RCC 7860 (cell line): Measurements from ENCODE around the gene CDA.

Experiments
- DNase-seq: peaks from one replicate; pipeline ENCODE4 v3.0.0-alpha.2; 2015; ENCODE audit warnings: low spot score
- FAIRE-seq: peaks from 2 replicates; lab custom pipeline; 2012; peaks lifted over from hg19 to GRCh38; lab: Jason Lieb, UNC

The CDA gene

DNA sequence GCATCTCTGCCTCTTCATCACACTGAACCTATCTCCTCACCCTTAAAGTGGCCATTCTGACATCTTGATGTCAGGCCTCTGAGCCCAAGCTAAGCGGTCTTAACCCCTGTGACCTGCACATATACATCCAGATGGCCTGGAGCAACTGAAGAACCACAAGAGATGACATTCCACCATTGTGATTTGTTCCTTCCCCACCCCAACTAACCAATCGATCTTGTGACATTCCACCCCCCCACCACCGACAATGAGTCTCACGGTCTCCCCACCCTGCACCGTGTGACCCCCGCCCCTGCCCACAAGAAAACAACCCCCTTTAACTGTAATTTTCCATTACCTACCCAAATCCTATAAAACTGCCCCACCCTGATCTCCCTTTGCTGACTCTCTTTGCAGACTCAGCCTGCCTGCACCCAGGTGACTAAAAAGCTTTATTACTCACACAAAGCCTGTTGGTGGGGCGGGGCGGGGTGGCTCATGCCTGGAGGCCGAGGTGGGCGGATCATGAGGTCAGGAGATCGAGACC is 23.4 kb downstream of the CDA start:
- FAIRE-seq (peak; percentile 69), DNase-seq (peak; percentile 78)

DNA sequence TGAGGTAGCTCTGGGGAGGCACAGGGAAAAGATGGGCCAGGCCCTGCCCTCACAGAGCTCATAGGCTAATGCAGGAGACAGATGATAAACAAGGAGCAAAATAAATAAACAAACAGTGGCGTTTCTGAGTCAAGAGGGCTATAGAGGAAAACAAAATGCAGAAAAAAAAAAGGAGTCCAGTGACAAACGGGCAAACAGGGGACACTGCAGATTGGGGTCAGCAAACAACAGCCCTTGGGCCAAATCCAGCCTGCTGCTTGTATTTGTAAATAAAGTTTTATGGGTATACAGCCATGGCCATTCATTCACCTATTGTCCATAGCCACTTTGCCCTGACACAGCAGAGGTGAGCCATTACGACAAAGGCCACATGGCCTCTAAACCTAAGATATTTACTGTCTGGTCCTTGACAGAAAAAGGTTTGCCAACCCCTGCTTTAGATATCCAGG is 25.3 kb downstream of the CDA start:
- DNase-seq (no peak), FAIRE-seq (no peak)

DNA sequence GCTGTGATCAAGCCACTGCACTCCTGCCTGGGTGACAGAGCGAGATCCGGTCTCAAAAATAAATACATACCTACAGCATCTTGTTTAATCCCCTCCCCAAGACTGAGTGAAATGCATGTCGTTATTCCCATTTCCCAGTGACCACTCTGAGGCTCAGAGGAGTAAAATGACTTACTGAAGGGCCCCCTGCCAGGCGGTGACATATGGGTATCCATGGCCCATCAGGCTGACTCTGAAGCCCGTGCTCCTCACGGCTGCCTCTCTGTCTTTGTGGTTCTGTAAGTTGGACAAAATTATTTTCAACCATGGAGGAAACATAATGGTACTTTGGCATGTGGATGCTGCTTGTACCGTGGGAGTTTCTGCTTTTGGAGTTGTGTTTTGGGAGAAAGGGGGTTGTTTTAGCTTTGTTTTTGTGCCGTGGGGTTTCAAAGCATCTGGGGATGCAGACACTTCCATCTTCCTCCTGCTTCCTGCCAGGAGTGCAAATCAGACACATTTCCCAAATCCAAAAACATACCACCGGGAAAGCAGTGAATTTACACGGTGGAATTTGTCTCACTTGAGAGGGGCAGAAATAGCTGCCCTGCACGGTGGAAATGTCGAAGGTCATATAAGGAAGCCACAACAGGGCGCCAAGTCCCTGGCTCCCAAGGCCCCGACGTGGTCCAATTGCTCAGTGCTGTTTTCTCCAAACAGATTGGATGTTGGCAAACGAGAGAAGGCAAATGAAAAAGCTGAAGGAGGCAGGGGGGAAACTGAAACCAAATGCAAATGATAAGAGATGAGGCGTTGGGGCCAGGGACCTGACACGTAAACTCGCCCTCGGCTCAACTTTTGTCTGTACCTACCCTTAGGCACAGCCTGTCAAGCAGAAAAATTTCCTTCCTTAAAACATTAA is 27.3 kb downstream of the CDA start:
- FAIRE-seq = no peak
- DNase-seq = no peak

DNA sequence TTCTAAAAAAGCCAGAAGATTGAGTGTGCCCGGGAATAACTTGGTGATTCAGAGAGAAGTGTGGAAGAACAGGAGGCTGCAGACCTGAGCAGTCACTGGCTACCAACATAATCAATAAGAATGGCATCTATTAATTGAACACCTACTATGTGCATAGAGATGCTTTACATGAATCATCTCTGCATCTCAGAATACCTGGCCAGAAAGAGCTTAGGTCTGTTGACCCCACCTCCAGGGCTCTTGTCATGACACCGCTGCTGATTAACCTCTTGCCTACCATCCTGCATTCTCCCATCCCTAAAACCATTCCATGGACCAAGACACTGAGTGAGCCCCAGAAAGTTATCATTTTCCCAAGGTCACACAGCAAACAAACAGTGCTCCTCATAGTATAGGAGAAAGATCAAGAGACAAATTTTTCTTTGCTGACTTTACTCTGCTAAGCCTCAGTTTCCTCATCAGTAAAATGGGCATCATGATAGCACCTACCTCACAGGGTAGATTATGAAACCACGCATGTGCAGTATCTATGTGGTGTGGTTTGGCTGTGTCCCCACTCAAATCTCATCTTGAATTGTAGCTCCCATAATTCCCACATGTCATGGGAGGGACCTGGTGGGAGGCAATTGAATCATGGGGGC is 28.1 kb downstream of the CDA start:
- FAIRE-seq (no peak), DNase-seq (no peak)

DNA sequence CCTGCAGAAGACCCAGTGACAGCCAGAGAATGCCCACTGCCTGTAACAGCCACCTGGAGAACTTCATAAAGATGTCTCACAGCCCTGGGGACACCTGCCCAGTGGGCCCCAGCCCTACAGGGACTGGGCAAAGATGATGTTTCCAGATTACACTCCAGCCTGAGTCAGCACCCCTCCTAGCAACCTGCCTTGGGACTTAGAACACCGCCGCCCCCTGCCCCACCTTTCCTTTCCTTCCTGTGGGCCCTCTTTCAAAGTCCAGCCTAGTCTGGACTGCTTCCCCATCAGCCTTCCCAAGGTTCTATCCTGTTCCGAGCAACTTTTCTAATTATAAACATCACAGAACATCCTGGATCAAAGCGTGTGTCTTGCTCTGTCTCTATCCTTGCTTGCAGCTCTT is 29.7 kb downstream of the CDA start:
- FAIRE-seq (no peak), DNase-seq (no peak)

DNA sequence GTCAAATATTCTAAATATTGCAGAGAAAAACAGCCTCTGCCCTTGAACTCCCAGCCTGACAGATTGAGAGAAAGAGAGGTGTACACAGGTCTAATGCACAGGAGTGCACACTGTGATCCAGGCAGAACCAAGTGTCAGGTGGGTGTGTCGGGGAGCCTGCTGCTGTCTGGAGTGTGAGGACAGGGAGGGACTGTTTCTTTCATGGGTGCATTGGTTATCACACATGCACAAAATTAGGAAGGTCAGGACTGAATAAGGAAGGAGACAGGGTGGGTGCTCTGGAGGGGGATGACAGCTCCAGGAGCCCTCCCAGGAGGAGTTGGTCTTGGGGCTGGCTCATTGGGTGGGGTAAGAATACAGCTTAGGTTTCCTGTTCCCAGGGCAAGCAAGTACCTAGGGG is 31.1 kb downstream of the CDA start:
- FAIRE-seq (no peak), DNase-seq (no peak)

DNA sequence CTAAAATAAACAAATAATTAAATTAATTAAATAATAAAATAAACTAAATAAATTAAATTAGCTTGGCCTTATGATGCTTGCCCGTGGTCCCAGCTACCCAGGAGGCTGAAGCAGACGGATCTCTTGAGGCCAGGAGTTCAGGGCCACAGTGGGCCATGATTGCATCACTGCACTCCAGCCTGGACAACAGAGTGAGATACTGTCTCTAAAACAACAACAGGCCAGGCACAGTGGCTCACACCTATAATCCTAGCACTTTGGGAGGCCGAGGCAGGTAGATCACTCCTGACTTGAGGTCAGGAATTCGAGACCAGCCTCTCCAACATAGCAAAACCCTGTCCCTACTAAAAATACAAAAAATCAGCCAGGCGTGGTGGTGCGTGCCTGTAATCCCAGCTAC is 32.1 kb downstream of the CDA start:
- no peak for FAIRE-seq
- DNase-seq = no peak

DNA sequence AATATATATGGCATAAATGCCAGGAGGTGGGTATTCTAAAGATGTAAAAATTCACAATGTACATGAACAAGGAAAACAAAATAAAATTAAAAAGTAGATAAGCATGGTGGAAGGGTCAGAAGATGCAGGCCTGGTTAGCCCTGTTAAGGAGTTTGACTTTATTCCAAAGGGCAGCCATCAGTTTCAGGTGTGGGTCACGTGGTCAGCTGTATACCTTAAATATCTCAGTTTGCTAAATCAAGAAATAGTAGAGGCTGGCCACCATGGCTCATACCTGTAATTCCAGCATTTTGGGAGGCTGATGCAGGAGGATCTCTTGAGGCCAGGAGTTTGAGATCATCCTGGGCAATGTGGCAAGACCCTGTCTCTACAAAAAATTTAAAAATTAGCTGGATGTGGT is 35.8 kb downstream of the CDA start:
- FAIRE-seq = no peak
- no peak for DNase-seq

DNA sequence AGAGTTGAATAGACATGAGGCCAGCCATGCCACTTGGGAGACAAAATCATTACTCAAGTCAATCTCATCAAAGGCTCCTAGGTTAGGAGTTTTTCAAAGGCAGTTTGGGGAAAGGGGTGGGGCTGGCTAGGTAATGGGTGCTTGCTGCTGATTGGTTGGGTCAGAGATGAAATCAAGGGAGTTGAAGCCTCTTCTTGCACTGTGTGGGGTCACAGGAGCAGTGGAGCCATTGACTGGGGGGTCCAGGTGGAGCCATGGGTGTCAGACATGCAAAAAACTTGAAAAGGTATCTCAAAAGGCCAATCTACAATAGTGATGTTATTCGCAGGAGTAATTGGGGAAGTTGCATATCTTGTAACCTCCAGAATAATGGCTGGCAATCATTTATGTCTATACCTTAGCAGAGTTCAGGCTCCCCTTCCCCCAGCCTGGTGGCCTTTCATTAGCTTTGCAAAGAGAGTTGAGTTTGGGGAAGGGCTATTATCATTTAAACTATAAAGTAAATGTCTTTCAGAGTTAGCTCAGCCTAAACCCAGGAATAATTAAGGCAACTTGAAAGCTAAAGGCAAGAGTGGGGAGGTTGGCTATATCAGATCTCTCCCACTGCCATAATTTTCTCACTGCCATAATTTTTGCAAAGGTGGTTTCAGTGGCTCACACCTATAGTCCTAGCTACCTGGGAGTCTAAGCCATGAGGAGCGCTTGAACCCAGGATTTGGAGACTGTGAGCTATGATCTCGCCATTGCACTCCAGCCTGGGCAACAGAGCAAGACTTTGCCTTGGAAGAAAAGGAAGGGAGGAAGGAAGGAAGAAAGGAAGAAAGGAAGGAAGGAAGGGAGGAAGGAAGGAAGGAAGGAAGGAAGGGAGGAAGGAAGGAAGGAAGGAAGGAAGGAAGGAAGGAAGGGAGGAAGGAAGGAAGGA is 36.5 kb downstream of the CDA start:
- DNase-seq = no peak
- no peak for FAIRE-seq

DNA sequence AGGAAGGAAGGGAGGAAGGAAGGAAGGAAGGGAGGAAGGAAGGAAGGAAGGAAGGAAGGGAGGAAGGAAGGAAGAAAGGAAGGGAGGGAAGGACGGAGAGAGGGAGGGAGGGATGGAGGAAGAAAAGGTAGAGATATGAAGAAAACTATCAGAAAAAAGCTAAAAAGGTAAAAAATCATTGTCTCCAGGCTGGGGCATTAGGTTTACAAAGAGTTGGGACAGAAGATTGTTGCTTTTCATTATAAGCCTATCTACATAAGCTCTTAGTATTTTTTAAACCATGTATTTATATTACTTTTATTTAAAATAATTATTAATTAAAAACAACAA is 37.2 kb downstream of the CDA start:
- DNase-seq = no peak
- FAIRE-seq = no peak

DNA sequence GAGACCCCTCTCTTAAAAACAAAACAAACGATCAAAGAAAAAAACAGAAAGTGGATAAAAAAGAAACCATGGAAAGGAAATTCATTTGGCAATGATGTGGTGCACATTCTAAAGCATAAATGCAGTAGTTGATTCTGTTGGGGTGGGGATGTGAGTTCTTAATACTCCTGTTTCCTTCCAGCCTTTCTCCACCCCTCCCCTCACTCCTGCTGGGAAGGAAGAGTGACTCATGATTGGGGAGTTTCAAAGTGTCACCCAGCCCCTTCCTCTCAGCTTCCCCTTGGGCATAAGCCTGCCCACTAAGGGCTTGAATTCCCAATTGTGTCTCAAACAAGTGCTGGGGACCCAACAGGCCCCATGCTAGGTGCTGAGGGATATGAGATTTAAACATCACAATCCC is 37.6 kb downstream of the CDA start:
- FAIRE-seq = no peak
- no peak for DNase-seq

DNA sequence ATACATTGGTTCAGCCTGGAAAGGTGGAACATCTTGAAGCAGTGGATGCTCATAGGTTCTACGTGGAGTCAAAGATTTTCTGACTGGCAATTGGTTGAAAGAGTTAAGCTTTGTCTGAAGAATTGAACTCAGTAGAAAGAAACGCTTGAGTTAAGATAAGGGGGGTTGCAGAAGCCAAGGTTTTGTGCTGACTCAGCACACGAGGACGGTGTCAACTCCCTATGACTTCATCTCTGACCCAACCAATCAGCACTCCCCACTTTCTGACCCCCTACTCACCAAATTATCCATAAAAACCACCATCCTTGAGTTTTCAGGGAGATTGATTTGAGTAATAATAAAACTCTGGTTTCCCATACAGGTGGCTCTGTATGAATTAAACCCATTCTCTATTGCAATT is 41.8 kb downstream of the CDA start:
- no peak for FAIRE-seq
- DNase-seq = no peak

DNA sequence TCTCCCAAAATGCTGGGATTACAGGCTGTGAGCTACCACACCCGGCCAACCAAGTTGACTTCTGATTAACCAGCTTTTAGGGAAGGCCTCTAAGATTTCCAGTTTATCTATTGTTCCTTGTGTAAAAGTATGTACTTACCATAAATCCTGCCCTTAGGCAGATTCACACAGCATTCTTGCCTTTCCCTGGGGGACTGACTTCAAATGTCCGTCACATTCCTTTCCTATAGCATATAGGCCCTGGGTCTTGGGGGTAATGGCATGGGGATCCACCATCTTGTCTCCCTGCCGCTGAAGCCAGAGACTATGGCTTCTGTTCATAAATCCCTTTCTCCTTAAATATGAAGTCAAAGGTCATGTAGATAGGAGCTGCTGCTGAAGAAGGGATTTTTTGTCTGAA is 43.5 kb downstream of the CDA start:
- DNase-seq = no peak
- FAIRE-seq = no peak

DNA sequence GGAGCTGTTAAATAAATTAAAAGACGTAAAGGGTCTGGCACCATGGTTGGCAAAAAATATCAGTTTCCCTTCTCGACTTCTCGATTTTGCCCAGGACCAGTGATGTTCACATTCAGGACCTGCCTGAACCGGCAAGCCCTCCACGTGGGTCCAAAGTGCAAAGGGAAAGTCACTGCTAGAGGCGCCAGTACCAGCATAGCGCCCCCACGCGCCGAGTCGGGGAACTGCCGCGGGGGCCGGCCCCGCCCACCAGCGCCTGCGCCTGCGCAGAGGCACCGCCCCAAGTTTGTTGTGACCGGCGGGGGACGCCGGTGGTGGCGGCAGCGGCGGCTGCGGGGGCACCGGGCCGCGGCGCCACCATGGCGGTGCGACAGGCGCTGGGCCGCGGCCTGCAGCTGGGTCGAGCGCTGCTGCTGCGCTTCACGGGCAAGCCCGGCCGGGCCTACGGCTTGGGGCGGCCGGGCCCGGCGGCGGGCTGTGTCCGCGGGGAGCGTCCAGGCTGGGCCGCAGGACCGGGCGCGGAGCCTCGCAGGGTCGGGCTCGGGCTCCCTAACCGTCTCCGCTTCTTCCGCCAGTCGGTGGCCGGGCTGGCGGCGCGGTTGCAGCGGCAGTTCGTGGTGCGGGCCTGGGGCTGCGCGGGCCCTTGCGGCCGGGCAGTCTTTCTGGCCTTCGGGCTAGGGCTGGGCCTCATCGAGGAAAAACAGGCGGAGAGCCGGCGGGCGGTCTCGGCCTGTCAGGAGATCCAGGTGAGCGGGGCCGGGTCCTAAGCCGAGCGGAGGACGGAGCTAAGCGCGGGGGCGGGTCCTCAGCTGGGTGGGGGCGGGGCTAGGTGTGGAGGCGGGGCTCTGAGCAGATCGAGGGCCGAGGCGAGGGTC is 44.5 kb downstream of the CDA start, which contains the start of gene PINK1:
PINK1 (plus strand) TSS at position 269 of the 875 bp plus-strand sequence; CDS start at position 360, 91 bp downstream.
- no peak for FAIRE-seq
- DNase-seq = peak; percentile 64

DNA sequence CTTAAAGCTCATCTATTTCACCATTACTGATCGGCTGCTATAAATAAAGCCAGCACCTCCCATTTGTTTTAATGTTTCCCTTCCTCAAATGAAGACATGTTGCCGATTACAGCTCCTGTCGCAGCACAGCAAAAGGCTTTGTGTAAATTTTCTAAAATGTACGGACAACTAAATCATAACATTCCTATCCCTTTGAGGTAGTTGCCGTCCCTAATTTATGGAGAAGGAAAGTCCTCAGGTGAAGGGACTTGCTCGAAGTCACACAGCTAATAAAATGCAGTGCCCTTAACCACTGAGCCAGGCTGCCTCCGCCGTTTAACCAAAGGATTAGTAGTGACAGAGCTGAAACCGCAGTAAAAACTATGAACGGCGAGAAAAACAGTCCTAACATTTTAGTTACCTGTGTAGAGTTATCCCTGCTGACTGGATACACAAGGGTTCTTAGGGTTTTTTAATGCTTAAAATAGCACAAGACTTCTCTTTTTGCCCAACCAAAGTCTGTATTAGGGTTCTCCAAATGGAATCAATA is 45.2 kb downstream of the CDA start:
- DNase-seq = no peak
- FAIRE-seq = no peak

DNA sequence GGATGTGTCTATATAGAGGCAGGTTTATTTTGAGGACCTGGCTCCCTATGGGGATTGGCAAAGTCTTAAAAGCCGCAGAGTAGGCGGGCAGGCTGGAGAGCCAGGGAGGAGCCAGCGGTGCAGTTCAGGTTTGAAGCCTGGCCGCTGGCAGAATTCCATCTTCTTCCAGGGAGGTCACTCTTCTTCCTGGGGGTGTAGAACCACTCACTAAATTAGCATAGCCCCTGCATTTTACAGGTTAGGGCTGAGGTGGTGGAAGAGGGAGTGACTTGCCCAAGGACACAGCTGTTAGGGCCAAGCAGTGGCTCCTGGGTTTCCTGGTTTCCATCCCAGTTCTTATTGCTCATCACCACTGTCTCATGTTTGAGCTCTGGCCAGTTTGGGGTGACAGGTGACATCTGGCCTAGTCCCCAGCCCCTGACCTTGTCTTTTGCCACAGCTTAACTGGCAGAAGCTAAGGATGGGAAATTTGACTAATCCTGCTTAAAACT is 45.7 kb downstream of the CDA start:
- peak; percentile 12 for DNase-seq
- no peak for FAIRE-seq

DNA sequence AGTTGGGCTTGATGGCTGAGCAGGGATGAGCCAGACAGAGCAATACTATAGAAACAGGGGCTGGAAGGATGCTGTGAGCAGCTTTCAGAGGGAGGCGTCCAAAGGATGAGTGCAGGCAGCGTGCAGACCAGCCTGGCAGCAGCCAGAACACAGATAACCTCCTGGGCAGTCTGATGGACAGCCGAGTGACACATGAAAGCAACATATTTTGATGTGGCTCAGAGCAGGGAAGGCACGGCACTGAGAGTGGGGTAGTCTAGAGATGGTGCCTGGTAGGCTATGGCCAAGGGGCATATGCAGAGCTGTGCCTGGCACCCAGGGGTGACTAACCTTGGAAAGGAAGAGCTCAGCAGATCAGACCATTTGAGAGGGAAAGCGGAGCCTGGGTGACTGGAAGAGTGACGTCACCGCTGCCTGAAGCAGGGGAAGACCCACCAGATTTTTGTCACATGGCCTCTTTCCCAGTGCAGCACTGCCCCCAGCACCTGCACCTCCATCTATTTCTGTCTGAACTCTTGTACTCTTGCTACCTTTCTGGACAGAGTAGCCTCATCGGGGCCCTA is 48.0 kb downstream of the CDA start:
- FAIRE-seq (no peak), DNase-seq (no peak)

DNA sequence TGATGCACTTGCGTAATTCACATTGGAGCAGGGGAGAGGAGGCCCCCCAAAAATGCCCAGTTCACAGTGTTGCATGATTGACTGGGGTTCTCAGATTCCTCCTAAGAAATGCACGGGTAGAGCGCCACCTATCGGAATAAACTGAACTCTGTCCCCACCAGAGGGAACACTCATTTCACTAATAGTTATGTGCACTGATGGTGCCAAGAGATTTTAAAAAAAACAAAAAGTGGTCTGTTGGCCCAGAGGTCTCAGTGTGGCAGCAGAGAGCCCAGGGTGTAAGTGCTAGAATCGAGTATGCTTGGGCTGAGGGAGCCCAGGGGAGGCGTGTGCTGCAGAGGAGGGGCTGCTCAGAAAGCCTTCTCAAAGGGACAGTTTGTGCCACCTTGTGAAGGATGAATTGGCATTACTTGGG is 51.3 kb downstream of the CDA start:
- FAIRE-seq = no peak
- DNase-seq = peak; percentile 26

DNA sequence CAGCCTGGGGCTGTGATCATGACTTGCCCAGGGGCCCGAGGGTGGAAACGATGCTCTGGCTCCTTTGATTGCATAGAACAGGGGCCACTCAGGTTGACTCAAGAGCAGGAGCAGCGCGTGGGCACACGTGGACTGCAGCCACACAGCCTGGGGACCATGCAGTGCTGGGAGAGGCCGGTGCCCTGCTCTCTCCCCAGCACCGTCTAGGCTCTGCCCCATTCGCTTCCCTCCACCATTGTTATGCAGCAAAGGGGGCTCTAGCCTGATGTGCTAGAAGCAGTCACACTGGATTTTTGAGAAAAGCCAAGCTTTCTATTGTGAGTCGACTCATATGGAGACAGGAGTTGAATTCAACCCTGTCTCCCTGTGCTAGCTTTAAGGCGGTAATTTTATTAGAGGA is 53.1 kb downstream of the CDA start:
- FAIRE-seq = no peak
- DNase-seq = no peak
